Effector memory CD8-positive, alpha-beta T cell (primary cell): Measurements from ENCODE around the gene MTSS2.
"Not testable (repeated sequence)": the region's sequence is repeated elsewhere in the genome, so short reads cannot be mapped to it uniquely, and the experiment has no call there.

Experiments
- ATAC-seq: fragments of 150-1000 bp; cut with Tn5 transposase; replicated peaks from 2 replicates; pipeline ENCODE4 v1.10.0; 2021; ENCODE audit warnings: mild to moderate bottlenecking, moderate library complexity
- DNase-seq, 3 experiments: peaks; one replicate each; pipeline ENCODE4 v3.0.0; 2021
- H3K27ac Mint-ChIP-seq, 2 donors: one replicate each; pipeline ENCODE4 v1.8.0; 2022; ENCODE audit warnings: mild to moderate bottlenecking in 2 of 2, mixed read lengths in 2 of 2, moderate library complexity in 2 of 2
- H3K27me3 Mint-ChIP-seq, 2 donors: one replicate each; pipeline ENCODE4 v1.8.0; 2022; ENCODE audit warnings: mixed read lengths in 2 of 2
- H3K36me3 Mint-ChIP-seq: one replicate; pipeline ENCODE4 v1.8.0; 2022; ENCODE audit warnings: mild to moderate bottlenecking, moderate library complexity, mixed read lengths; ENCODE audit not compliant: insufficient read depth
- H3K4me1 Mint-ChIP-seq, 2 donors: one replicate each; pipeline ENCODE4 v1.8.0; 2022; ENCODE audit warnings: low read depth in 2 of 2, mixed read lengths in 2 of 2
- H3K4me3 Mint-ChIP-seq, 2 donors: one replicate each; pipeline ENCODE4 v1.8.0; 2022; ENCODE audit warnings: mild to moderate bottlenecking in 2 of 2, mixed read lengths in 2 of 2, moderate library complexity in 2 of 2
- H3K9me3 Mint-ChIP-seq, 2 donors: one replicate each; pipeline ENCODE4 v1.8.0; 2022; ENCODE audit warnings: mixed read lengths in 2 of 2

The MTSS2 gene

DNA sequence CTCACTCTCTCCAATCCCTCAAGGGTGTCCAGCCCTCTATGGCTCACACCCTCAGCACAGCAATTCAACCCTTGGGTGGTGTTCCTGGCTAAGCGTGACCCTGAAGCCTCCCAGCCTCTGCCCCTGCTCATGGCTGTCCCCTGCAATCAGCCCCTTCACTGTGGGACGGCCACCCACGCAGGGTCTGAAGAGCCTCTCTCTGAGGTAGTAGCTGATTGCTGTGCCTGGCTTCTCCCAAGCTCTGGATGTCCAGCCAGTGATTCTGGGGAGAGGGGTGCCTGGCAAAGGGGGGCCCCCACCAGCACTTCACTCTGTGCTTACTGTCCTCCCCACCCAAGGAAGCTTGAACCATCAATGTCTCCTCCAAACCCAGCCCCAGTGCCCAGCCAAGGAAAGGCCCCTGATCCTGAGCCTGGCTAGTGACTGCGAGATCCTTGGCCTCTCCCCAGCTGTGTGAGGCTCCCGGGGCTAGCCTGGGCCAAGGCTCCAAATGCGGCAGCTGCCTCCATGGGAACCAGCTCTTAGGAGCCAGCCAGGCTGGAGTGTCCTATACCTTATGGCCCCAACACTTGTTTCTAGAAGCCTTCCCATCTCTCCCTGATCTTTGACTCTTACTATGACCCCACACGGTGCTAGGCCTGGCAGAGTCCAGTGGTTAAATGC is 9.9 kb downstream of the MTSS2 start:
- H3K36me3 Mint-ChIP-seq: peaks cover 8% of the 10 kb centered on the region
- H3K27ac Mint-ChIP-seq: no peak overlapping the region
- H3K4me3 Mint-ChIP-seq: no peak overlapping the region
- DNase-seq (no peak), ATAC-seq (no peak)
- H3K27me3 Mint-ChIP-seq: no peaks in the 10 kb centered on the region
- peaks cover 8 to 11% of the 10 kb centered on the region in 2 donors for H3K4me1 Mint-ChIP-seq
- H3K9me3 Mint-ChIP-seq: no peaks in the 10 kb centered on the region

DNA sequence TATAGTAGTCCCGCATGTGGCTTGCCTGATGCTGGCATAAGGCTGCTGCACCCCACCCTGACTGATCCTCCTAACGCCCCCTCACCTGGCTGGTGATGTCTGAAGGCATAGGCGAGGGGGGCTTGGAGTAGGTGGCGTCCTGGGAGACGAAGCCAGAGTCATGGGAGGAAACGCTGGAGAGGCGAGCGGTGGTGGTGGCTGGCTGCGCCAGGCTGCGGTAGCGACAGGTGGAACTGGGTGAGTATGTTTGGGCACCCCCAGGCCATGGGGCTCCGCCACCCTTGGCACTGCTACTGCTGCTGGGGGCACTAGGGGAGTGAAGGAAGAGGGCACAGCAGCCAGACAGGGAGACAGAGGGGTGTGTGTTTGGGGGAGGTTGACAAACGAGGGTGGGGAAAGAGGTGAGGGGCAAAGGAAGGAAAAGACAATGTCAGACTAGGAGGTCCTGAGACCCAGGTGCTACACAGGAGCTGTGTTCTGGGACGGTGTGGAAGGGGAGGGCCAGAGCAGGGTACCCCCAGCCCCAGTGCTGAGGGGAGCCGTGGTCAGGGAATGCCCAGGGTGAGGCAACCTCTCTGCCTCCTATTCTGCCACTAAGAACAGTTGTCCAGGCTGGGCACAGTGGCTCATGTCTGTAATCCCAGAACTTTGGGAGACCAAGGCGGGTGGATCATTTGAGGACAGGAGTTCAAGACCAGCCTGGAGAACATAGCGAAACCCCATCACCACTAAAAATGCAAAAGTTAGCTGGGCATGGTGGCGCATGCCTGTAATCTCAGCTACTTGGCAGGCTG is 11.4 kb downstream of the MTSS2 start:
- H3K4me3 Mint-ChIP-seq: no peak overlapping the region
- DNase-seq (no peak), ATAC-seq (no peak)
- peaks cover 3% of the 10 kb centered on the region for H3K36me3 Mint-ChIP-seq
- peaks cover 8 to 11% of the 10 kb centered on the region in 2 donors for H3K4me1 Mint-ChIP-seq
- no peaks in the 10 kb centered on the region for H3K9me3 Mint-ChIP-seq
- H3K27me3 Mint-ChIP-seq: no peaks in the 10 kb centered on the region
- H3K27ac Mint-ChIP-seq: peak overlapping the region in 1 of 2 donors; percentile 32

DNA sequence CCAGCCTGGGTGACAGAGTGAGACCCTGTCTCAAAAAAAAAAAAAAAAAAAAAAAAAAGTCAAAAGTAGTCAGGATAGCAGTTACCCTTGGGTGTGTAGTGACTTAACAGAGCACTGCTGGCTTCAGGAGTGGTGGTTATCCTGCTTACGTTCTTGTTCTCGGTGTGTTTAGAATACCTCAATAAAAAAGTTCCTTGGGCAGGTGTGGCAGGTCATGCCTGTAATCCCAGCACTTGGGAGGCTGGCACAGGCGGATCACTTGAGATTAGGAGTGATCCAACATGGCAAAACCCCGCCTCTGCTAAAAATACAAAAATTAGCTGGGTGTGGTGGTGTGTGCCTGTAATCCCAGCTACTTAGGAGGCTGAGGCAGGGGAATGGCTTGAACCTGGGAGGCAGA is 14.9 kb downstream of the MTSS2 start:
- H3K4me3 Mint-ChIP-seq, H3K27me3 Mint-ChIP-seq, DNase-seq, H3K27ac Mint-ChIP-seq, H3K4me1 Mint-ChIP-seq, ATAC-seq, H3K36me3 Mint-ChIP-seq, H3K9me3 Mint-ChIP-seq: not testable (repeated sequence)

DNA sequence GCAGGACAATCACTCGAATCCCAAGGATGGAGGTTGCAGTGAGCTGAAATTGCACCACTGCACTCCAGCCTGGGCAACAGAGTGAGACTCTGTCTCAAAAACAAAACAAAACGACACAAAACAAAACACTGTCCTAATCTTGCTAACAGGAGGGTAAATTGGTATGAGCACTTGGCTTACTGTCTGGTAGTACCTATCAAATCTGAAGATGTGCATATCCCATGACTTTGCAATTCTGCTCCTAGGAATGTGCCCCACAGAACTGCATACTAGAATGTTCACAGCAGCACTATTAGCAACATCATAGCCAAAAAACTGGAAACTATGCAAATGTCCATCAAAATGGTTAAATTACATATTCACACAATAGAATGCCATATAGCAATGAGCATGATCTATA is 15.7 kb downstream of the MTSS2 start:
- Mint-ChIP-seq H3K4me3 (no peak overlapping the region), H3K9me3 (no peaks in the 10 kb centered on the region), H3K36me3 (peaks cover 3% of the 10 kb centered on the region), H3K27ac (no peak overlapping the region), H3K4me1 (no peaks in the 10 kb centered on the region), H3K27me3 (no peaks in the 10 kb centered on the region)
- DNase-seq (no peak), ATAC-seq (no peak)

DNA sequence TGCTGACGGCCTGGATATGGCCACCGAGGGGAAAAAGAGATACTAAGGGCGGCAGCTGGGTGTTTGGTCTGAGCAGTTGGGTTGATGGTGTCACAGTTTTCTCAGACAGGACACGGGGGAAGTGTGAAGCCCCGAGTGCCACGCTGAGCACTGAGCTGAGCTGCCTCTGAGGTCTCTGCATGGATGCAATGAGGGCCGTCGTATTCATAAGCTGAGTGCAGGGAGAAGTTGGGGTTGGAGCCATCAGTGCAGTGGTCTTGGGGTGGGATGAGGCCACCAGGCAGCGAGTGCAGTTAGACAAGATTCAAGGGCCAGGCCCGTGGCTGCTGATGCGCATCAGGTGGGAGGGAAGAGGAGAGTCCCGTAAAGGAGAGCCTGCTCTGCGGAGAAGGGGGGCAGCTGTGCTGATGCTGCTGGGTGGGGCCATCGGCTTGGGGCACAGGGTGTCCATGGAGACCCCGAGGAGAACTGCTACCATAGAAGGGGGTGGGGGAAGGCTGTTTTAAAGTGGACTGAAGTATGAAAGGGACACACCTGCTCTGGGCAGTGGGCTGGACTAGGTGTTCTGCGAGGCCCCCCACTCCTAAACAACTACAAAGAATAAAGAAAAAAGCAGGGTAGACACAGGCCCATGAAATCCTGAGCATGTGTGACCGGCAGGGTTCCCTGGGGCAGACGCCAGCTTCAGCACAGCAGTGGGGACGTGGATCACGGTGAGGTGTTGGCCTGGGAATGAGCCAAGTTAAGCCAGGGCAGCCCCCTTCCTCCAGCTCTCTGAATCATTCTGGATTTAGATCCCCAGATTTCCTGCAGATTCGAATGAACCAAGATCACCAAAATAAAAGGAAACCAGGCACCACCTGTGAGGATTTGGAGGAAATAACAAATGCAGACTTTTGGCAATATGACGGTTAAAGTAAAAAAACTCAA is 19.8 kb downstream of the MTSS2 start:
- Mint-ChIP-seq H3K4me3 (no peak overlapping the region), H3K36me3 (no peaks in the 10 kb centered on the region), H3K4me1 (no peaks in the 10 kb centered on the region), H3K9me3 (no peaks in the 10 kb centered on the region), H3K27ac (no peak overlapping the region), H3K27me3 (no peaks in the 10 kb centered on the region)
- DNase-seq (no peak), ATAC-seq (no peak)

DNA sequence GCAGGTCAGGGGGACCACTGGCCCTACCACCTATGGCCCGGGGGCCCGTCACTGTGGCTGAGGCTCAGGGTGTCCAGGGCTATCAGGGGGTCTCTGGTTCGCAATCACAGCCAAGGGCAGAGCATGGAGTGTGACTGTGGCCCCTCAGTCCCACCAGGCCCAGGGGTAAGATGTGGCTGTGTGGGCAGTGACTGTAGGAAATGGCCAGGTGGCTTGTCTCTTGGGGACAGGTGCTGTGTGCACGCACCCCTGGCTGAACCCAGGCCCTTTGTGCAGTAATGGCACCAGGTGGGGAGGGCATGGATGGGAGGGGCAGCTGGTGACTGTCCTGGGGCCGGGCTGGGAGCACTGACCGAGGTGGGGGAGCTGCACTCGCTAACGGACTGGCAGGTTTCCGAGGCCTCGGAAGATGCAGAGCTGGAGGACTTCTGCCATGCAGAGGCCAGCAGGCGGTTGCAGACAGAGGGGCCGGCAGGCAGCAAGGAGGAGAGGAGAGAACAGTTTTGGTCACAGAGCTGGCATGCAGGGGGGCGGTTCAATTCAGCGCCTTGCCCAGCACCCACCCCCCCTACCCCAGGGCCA is 20.6 kb downstream of the MTSS2 start:
- Mint-ChIP-seq H3K27ac (no peak overlapping the region), H3K27me3 (no peaks in the 10 kb centered on the region), H3K4me3 (no peak overlapping the region), H3K4me1 (peaks cover 0 to 3% of the 10 kb centered on the region in 2 donors), H3K36me3 (no peaks in the 10 kb centered on the region), H3K9me3 (no peaks in the 10 kb centered on the region)
- ATAC-seq (no peak), DNase-seq (no peak)

DNA sequence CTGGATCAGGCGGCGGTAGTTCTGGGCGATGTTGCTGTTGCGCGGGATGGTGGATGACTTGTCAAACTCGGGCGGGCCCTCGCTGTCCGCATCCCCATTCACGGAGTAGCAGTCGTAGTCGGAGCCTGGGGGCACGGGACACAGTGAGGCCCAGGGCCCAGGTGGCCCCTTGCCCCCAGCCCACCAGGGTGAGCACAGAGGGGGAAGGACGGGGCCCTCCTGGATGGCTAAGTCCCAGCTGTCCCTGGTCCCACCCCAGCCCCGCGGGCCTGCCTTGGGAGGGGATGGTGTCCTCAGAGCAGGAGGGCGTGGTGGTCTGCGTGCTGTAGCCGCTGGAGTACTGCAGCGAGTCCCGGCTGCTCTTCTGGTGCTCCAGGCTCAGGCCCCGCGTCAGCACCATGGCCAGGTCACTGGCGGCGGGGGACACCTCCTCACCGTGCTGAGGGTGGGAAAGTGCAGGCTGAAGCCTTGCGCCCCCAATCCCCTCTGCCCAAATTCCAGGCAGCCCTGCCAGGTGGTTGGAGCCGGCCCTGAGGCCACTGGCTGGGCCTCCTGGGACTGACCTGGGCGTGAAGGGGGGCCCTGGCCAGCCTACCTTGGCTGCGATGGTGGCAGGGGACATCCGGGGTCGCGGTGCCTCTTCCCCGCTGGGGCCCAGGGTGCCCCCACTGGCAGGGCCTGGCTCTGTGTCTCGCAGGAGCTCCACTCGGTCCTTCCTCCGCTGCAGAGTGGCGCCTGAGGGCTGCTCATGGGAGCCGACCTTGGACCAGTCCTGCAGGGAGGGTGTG is 21.3 kb downstream of the MTSS2 start:
- Mint-ChIP-seq H3K36me3 (no peaks in the 10 kb centered on the region), H3K27me3 (no peaks in the 10 kb centered on the region), H3K9me3 (no peaks in the 10 kb centered on the region), H3K4me1 (peaks cover 0 to 3% of the 10 kb centered on the region in 2 donors), H3K27ac (no peak overlapping the region), H3K4me3 (no peak overlapping the region)
- ATAC-seq: no peak
- no peak for DNase-seq

DNA sequence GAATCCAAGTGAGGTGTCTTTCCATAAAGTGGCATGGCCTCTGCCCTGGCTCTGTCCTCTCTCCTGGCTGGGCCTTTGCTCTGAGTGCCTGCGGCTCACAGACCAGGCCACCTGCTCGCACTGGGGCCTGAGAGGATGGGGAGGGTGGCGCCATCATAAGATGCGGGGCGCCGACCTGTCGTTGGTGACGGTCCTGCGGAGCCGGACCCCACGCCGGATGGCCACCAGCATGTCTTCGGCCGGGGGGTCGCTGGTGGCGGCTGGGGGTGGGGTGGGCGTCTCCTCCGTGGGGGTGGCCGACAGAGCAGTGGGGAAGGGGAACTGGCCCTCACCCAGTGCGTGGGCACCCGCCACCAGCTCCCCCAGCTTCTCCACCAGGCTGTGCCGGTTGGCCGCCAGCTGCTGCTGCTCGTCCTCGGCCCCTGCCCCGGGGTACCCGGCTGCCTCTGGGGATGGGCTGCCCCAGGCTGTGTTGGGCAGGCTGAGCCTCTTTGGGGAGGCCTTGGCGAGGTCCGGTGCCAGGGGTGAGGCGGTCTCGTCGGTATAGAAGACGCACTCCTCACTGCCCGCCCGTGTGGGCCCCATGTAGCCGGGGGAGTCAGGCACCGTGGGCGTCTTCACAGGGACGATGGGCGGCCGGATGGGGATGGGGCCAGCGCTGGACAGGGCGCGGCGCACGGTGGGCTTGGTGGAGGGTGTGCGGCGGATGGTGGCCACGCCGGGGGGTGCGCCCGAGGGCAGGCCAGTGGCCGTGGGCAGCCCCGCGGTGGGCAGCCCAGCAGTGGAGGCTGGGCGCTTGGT is 22.1 kb downstream of the MTSS2 start:
- Mint-ChIP-seq H3K4me3 (peak overlapping the region in 1 of 2 donors; percentile 21), H3K4me1 (peaks cover 0 to 3% of the 10 kb centered on the region in 2 donors), H3K36me3 (no peaks in the 10 kb centered on the region), H3K9me3 (no peaks in the 10 kb centered on the region), H3K27ac (no peak overlapping the region), H3K27me3 (no peaks in the 10 kb centered on the region)
- DNase-seq: no peak
- no peak for ATAC-seq

DNA sequence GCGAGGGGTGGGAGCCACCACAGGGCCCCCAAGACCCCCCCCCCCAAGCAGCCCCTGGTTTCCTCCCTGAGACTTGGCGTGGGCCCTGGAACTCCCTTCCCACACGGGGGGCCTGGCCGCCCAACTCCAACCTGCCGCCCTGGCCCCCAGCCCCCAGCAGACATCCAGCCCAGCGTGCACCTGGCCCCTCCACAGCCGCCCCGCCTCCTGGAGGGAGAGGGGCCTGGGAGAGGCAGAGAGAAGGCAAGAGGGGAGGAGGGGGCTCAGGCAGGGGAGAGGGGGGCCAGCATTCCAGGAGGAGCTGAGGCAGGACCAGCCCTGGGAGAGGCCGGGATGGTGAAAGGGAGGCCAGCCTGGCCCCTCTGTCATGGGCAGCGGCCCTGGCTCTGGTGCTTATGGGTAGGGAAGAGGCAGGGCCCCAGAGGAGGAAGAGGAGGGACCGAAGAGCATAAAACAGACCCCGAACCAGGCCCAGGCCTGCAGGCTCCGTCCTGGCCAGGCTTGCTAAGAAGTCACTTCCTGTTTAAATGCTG is 22.8 kb downstream of the MTSS2 start:
- ATAC-seq (no peak), DNase-seq (no peak)
- Mint-ChIP-seq H3K4me1 (peaks cover 0 to 3% of the 10 kb centered on the region in 2 donors), H3K27ac (no peak overlapping the region), H3K4me3 (no peak overlapping the region), H3K27me3 (no peaks in the 10 kb centered on the region), H3K36me3 (no peaks in the 10 kb centered on the region), H3K9me3 (no peaks in the 10 kb centered on the region)

DNA sequence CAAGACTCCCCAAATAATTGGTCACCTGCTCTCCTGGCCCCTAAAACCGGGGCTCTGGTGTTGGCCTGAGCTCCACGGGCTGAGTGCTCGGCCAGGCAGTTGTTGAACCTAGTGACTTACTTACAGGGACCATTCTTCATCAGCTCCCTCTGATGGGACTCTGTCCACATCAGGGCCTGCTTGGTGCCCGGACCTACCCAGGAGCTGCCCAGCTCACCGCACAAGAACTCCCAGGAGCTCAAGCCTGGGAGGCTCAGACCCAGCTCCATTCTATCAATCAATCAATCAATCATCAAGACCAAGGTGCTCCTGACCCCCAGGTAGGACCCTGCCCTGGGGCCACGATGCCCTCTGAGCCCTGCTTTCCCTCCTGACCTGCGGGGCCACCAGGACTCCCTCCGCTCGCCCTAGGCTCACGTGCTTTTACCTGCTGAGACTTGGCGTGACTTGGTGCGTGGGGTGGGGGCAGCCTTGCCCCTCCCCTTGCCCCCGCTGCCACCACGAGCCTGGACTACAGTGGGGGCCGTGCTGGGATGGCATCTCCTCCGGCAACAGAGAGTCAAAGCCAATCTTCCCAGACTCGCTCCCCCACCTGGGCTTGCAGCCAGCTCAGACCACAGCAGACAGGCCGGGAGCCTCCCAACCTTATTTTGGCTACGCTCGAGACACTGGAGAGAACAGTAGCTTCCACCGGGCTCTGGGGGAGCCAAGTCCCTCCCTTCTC is 23.8 kb downstream of the MTSS2 start:
- no peak for DNase-seq
- Mint-ChIP-seq H3K27me3 (no peaks in the 10 kb centered on the region), H3K36me3 (no peaks in the 10 kb centered on the region), H3K4me3 (no peak overlapping the region), H3K9me3 (no peaks in the 10 kb centered on the region), H3K4me1 (peaks cover 0 to 3% of the 10 kb centered on the region in 2 donors), H3K27ac (no peak overlapping the region)
- no peak for ATAC-seq

DNA sequence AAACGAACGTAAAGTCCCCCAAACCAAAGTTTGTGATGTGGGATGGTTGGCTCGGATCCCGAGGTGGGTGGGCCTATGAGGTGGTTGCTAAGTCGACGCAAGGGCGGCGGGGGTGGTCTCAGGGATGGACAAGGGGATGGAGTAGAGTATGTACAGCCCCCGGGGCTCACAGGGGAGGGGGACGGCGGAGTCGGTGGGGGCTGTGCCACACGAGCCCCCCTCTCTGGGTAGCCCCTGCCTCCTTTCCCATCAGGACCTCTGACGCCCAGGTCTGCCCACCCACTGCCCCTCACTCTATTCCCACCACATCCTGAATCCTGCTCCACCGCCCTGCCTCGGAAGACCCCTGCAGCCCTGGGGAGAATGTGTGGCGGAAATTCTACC is 24.3 kb downstream of the MTSS2 start:
- no peak for DNase-seq
- no peak overlapping the region for H3K4me3 Mint-ChIP-seq
- H3K27ac Mint-ChIP-seq: no peak overlapping the region

More for the DNA sequence above, 24.3 kb downstream of the MTSS2 start:
- no peak for ATAC-seq
- Mint-ChIP-seq H3K9me3 (no peaks in the 10 kb centered on the region), H3K27me3 (no peaks in the 10 kb centered on the region), H3K36me3 (no peaks in the 10 kb centered on the region), H3K4me1 (peaks cover 0 to 3% of the 10 kb centered on the region in 2 donors)
